GM18498 (cell line): ENCODE results near the gene MEGF11.
"Not testable (repeated sequence)": the region's sequence is repeated elsewhere in the genome, so short reads cannot be mapped to it uniquely, and the experiment has no call there.

ENCODE experiments used
- ATAC-seq: cut with Tn5 transposase; IDR thresholded peaks from one replicate; pipeline ENCODE4 v1.9.1; 2021; ENCODE audit warnings: mild to moderate bottlenecking, moderate library complexity; ENCODE audit not compliant: unreplicated experiment

Gene MEGF11

GRCh38 chr15:65870889-65871533, 382.5 kb downstream of the MEGF11 start:
- no peak for ATAC-seq

GRCh38 chr15:65869954-65870871, 383.3 kb downstream of the MEGF11 start:
- ATAC-seq = no peak

GRCh38 chr15:65869126-65869953, 384.2 kb downstream of the MEGF11 start, which contains the start of gene RAB11A:
RAB11A (plus strand) TSS chr15:65869491; CDS start chr15:65869586, 95 bp downstream.
- ATAC-seq = peak; percentile 91

- ATAC-seq = no peak
These were observed 384.9 kb downstream of the MEGF11 start for GRCh38 chr15:65868546-65869125.

- not testable (repeated sequence) for ATAC-seq
These were observed 385.6 kb downstream of the MEGF11 start for GRCh38 chr15:65867933-65868332.

GRCh38 chr15:65867244-65867643, 386.3 kb downstream of the MEGF11 start:
- no peak for ATAC-seq

- no peak for ATAC-seq
These were observed 390.4 kb downstream of the MEGF11 start for GRCh38 chr15:65863106-65863505.

GRCh38 chr15:65862682-65863081, 390.9 kb downstream of the MEGF11 start:
- peak; percentile 58 for ATAC-seq

GRCh38 chr15:65857718-65858402, 395.7 kb downstream of the MEGF11 start:
- ATAC-seq = no peak

GRCh38 chr15:65856821-65857455, 396.6 kb downstream of the MEGF11 start:
- ATAC-seq = no peak

- no peak for ATAC-seq
These were observed 401.6 kb downstream of the MEGF11 start for GRCh38 chr15:65851981-65852380.

GRCh38 chr15:65847989-65848388, 405.6 kb downstream of the MEGF11 start:
- ATAC-seq = no peak

- ATAC-seq = no peak
These were observed 407.6 kb downstream of the MEGF11 start for GRCh38 chr15:65845826-65846519.
